ENCODE measurements around the gene IBTK. TPM values are rescaled to one million over a fixed set of nuclear protein-coding genes. Genes with fewer than 3 reads are reported as not detected.
"Not testable (repeated sequence)": the region's sequence is repeated elsewhere in the genome, so short reads cannot be mapped to it uniquely, and the experiment has no call there.

Gene IBTK
- total and polyA plus RNA-seq, 5 experiments from 2014 or later: 14.9 to 29.0 (median 19.7) TPM

DNA sequence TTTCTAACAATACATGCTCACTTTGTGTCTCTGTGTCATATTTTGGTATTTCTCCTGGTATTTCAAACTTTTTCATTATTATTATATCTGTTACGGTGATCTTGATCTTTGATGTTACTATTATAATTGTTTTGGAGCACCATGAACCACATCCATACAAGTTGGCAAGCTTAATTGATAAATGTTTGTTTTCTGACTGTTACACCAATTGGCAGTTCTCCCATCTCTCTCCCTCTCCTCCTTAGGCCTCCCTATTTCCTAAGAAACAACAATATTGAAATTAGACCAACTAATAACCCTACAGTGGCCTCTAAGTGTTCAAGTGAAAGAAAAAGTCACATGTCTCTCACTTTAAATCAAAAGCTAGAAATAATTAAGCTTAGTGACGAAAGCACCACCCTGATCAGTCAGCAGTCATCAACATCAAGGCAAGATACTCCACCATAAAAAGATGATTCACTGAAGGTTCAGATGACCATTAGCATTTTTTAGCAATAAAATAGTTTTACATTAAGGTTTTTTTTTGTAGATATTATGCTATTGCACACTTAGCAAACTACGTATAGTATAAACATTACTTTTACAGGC, 61.5 kb downstream of the IBTK start:
- no peak overlapping the region for H3K4me3 Mint-ChIP-seq
- no peaks in the 10 kb centered on the region for H3K9me3 Mint-ChIP-seq
- no peak for ATAC-seq
- POLR2A ChIA-PET: no interaction called here
- peaks cover 7 to 74% (median 32%) of the 10 kb centered on the region in 3 donors for H3K36me3 Mint-ChIP-seq
- DNase-seq: no peak
- H3K27ac Mint-ChIP-seq: peak overlapping the region in 1 of 10 donors; percentile 33
- no peaks in the 10 kb centered on the region for H3K4me1 Mint-ChIP-seq
- H3K27me3 Mint-ChIP-seq: no peaks in the 10 kb centered on the region

DNA sequence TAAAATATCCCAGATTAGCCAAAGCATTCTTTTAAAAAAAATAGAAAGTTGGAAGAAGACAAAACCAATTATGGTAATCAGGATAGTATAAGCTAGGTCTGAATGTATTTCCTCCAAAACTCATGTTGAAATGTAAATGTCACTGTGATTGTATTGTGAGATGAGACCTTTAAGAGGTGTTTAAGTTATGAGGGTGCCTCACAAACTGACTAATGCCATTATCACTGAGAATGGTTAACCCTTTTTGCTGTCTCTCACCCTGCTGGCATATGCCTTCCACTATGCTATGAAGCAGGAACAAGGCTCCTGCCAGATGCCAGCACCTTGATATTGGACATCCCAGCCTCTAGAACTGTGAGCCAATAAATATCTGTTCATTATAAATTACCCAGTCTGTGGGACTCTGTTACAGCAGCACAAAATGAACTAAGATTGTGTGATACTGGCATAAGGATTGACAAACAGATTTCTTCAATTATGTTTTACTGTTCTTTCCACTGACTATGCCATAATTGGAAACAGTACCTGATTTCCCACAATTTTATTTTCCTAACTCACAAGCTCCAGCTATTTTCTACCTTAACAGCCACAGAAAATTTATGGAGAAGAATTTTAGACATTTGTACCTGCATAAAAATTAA, 63.8 kb downstream of the IBTK start:
- Mint-ChIP-seq H3K27ac (peak overlapping the region in 2 of 10 donors; percentile 16 to 34), H3K4me3 (no peak overlapping the region), H3K9me3 (no peaks in the 10 kb centered on the region), H3K36me3 (peaks cover 7 to 72% (median 20%) of the 10 kb centered on the region in 3 donors), H3K4me1 (no peaks in the 10 kb centered on the region), H3K27me3 (no peaks in the 10 kb centered on the region)
- POLR2A ChIA-PET: no interaction called here
- no peak for ATAC-seq
- DNase-seq: no peak

DNA sequence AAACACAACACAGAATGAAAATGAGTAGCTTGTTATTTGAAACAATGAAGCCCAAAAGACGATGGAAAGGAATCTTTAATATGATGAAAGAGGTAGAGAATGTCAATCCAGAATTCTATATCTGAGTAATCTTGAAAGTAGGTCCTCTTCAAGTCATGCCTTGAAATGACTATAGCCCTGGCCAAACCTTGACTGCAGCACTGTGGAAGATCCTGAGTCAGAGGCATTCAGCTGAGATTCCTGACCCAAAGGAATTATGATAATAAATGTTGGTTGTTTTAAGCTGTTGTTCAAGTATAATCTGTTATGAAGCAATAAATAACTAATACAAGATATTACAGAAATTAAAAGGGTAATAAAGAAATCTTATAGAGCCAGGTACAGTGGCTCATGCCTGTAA, 64.8 kb downstream of the IBTK start:
- Mint-ChIP-seq H3K4me1 (peaks cover 0 to 2% (median 0%) of the 10 kb centered on the region in 4 donors), H3K4me3 (no peak overlapping the region), H3K27ac (peak overlapping the region in 1 of 10 donors; percentile 24), H3K27me3 (no peaks in the 10 kb centered on the region), H3K36me3 (peaks cover 7 to 67% (median 15%) of the 10 kb centered on the region in 3 donors), H3K9me3 (no peaks in the 10 kb centered on the region)
- ATAC-seq: no peak
- DNase-seq: no peak
- POLR2A ChIA-PET: no interaction called here

DNA sequence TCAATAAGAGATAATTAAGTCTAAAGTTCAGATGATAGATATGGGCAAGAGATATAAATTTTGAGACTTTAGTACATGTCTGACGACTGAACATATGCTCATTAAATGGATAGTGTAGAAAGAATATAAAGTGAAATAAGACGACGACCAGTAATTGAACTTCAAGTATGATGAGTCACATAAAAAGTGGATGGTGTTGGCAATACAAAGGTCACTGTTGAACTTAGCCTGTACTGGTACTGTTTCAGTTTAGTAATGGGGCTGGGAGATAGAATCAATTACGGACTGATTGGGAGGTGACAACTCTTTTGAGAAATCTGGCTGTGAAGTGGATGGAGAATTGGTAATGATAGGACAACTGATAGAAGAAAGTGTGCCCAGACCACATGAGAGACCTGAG, 68.1 kb downstream of the IBTK start:
- ATAC-seq (no peak), DNase-seq (no peak)
- Mint-ChIP-seq H3K9me3 (no peaks in the 10 kb centered on the region), H3K27me3 (no peaks in the 10 kb centered on the region), H3K36me3 (peaks cover 7 to 77% (median 12%) of the 10 kb centered on the region in 3 donors), H3K4me1 (peaks cover 0 to 3% (median 1%) of the 10 kb centered on the region in 4 donors), H3K27ac (peak overlapping the region in 5 of 10 donors; percentile 3 to 29 (median 10)), H3K4me3 (no peak overlapping the region)
- POLR2A ChIA-PET: no interaction called here

DNA sequence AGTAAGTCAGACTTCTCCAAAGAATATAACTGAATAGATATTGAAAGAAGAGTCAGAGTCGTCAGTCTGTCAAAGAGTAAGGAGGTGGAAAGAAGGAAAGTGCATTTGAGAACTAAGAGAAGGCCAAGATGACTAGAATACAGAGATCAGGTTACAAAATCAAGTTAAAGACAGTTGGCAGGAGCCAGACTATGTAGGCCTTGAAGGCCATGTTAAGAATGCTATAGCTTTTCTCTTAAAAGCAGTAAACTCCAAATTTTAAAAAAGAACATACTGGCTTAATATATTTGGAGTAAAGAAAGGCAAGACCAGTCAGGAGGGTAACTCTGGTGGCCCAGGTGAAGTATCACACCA, 68.8 kb downstream of the IBTK start:
- Mint-ChIP-seq H3K4me1 (peaks cover 0 to 3% (median 1%) of the 10 kb centered on the region in 4 donors), H3K27ac (peak overlapping the region in 2 of 10 donors; percentile 7 to 34), H3K9me3 (no peaks in the 10 kb centered on the region), H3K4me3 (no peak overlapping the region), H3K27me3 (no peaks in the 10 kb centered on the region), H3K36me3 (peaks cover 7 to 81% (median 13%) of the 10 kb centered on the region in 3 donors)
- no peak for DNase-seq
- POLR2A ChIA-PET: no interaction called here
- no peak for ATAC-seq

DNA sequence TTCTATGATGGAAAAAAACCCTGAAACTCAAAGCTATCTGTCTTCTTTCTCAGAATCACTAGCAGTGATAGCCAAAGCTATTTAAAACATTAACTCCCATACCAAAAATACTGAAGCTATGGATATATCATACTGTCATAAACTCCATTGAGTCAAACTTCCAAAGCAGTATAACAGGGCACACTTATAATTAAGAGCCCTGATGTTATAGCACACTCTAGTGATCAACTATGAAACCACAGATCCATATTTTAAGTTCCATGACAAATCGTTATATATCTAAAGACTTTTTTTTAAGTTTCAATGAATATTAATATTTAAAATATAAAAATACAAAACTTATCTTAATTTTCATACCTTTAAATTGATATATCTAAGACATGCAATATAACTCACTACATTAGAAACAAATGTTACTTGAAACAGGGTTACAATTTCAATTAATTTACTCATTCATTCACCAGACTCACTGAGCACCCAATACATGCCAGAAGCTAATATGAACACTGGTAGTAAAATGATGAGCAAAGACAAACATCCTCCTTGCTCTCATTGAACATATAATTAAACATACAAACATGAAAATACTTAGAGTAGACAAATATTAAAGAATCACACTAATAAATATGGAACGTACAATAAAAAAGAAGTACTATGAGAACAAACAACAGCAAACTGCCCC, 69.3 kb downstream of the IBTK start:
- Mint-ChIP-seq H3K27me3 (no peaks in the 10 kb centered on the region), H3K4me3 (no peak overlapping the region), H3K4me1 (peaks cover 0 to 3% (median 1%) of the 10 kb centered on the region in 4 donors), H3K36me3 (peaks cover 7 to 83% (median 14%) of the 10 kb centered on the region in 3 donors), H3K27ac (peak overlapping the region in 1 of 10 donors; percentile 7), H3K9me3 (no peaks in the 10 kb centered on the region)
- DNase-seq (no peak), ATAC-seq (no peak)
- POLR2A ChIA-PET: no interaction called here

DNA sequence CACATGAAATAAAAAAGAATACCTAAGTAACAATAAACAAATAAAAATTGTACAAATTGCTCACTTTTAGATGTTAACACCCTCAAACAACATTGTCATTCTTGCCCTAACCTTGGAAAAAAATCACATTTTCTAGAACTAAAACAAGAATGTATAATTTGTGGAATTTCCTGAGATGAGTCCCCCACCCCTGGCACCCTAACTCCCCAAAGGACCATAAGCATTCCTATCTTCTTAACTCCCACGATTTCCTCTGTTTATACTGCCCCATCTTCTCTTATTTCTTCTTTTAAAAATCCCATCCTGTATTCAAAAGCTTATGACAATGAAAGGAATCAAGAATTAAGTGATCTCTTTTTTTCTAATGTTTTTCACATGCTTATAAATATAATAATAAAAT, 70.9 kb downstream of the IBTK start:
- Mint-ChIP-seq H3K36me3 (peaks cover 5 to 83% (median 21%) of the 10 kb centered on the region in 3 donors), H3K4me3 (no peak overlapping the region), H3K27me3 (no peaks in the 10 kb centered on the region), H3K4me1 (peaks cover 0 to 3% (median 1%) of the 10 kb centered on the region in 4 donors), H3K27ac (peak overlapping the region in 2 of 10 donors; percentile 33 to 39), H3K9me3 (no peaks in the 10 kb centered on the region)
- no peak for ATAC-seq
- POLR2A ChIA-PET: no interaction called here
- DNase-seq: no peak

DNA sequence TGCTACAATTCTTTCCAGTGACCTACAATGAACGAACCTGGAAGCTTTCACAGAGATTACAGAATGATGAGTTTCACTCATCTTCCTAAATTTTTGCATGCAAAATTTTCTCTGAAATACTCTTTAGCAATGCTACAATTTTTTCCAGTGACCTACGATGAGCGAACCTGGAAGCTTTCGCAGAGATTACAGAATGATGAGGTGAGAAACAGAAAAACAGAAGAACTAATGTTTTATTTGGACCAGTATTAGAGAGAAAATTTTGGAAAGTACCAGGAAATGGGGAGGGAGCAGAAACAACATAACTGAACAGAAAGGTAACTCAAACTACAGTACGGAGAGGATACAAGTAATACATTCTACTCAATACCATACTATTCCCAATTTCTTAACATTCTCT, 75.0 kb downstream of the IBTK start:
- peaks cover 0 to 2% (median under 1%) of the 10 kb centered on the region in 4 donors for H3K4me1 Mint-ChIP-seq
- peak overlapping the region in 2 of 10 donors; percentile 48 to 73 for H3K27ac Mint-ChIP-seq
- ATAC-seq (no peak), DNase-seq (no peak)
- POLR2A ChIA-PET: no interaction called here
- no peaks in the 10 kb centered on the region for H3K9me3 Mint-ChIP-seq
- no peaks in the 10 kb centered on the region for H3K27me3 Mint-ChIP-seq
- H3K36me3 Mint-ChIP-seq: peaks cover 5 to 88% (median 44%) of the 10 kb centered on the region in 3 donors
- H3K4me3 Mint-ChIP-seq: no peak overlapping the region

DNA sequence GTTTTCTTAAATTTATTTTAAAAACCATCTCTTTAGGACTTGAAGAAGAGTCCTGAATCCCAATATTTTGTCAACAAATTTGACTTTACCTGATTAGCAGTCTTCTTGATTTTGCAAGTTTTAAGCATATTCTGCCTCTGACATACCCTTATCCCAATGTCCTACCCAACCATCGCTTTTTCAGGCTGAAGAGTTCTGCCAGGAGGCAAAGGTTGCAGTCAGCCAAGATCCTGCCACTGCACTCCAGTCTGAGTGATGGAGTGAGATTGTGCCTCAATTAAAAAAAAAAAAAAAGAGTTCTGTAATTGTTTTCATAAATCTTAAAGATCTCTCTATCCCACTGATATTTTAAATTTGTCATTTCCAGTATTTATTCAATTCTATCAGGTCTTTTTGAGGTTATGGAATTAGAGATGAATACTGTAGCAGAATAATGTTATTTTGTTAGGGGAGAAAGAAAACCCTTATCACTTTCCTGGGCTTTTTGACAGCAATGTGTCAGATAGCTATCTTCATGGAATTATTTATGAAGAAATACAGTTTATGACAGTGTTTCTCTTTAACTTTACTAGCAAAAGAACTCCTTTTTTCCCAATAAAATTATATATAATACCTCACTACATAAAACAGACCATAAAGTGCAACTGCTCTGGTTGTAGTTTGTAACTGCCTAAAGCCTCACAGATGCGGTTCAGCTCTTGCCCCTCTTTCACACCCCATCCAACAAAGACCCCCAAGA, 78.2 kb downstream of the IBTK start:
- peaks cover 0 to 2% (median 0%) of the 10 kb centered on the region in 9 donors for H3K9me3 Mint-ChIP-seq
- no peaks in the 10 kb centered on the region for H3K27me3 Mint-ChIP-seq
- H3K27ac Mint-ChIP-seq: peak overlapping the region in 2 of 10 donors; percentile 29 to 80
- DNase-seq: no peak
- ATAC-seq: no peak
- H3K4me1 Mint-ChIP-seq: no peaks in the 10 kb centered on the region
- POLR2A ChIA-PET: no interaction called here
- peaks cover 18 to 69% (median 56%) of the 10 kb centered on the region in 3 donors for H3K36me3 Mint-ChIP-seq
- no peak overlapping the region for H3K4me3 Mint-ChIP-seq

DNA sequence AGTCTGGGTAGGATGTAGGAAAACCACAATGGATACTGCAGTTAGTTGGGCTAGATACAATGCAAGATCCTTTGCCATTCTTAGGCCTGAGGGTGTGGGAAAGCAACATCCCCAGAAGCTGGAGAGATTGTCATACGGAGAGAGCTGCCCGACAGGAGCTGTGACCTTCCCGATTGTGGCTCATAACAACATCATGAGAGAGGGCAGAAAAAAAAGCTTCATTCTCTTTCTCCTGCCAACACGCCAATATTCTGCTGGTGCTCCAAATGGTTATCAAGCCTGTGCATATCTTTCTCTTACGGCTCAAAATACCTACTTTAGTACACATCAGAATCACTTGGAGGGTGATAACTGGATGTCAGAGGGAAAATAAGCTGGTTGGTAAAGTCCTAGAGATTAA, 81.1 kb downstream of the IBTK start:
- peaks cover 18 to 42% (median 41%) of the 10 kb centered on the region in 3 donors for H3K36me3 Mint-ChIP-seq
- no peak for DNase-seq
- H3K4me1 Mint-ChIP-seq: no peaks in the 10 kb centered on the region
- no peak overlapping the region for H3K27ac Mint-ChIP-seq
- H3K9me3 Mint-ChIP-seq: peaks cover 0 to 2% (median 0%) of the 10 kb centered on the region in 9 donors
- no peak for ATAC-seq
- POLR2A ChIA-PET: no interaction called here
- no peaks in the 10 kb centered on the region for H3K27me3 Mint-ChIP-seq
- H3K4me3 Mint-ChIP-seq: no peak overlapping the region

DNA sequence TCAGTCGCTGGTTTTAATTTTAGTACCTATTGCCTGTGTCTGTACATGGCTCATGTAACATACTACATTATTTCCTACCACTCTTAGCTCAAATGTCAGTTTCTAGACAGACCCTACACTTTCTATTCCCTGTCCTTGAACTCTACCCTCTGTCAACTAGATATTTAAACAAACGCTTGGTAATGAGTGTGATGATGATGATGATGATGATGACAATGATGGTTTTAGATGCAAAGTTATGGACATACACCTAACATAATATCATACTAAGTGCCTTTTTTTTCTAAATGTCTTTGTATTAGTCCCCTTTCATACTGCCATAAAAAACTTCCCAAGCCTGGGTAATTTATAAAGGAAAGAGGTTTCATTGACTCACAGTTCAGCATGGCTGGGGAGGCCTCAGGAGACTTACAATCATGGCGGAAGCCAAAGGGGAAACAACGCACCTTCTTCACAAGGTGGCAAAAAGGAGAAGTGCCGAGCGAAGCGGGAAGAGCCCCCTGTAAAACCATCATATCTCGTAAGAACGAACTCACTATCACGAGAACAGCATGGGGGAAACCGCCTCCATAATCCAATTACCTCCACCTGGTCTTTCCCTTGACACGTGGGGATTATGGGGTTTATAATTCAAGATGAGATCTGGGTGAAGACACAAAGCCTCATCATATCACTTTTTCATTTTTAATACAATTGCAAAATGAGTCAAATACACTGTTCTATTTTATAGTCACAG, 87.1 kb downstream of the IBTK start:
- Mint-ChIP-seq H3K9me3 (peaks cover 0 to 8% (median 2%) of the 10 kb centered on the region in 9 donors), H3K4me1 (no peaks in the 10 kb centered on the region), H3K36me3 (peaks cover 0 to 8% (median 0%) of the 10 kb centered on the region in 3 donors), H3K4me3 (no peak overlapping the region), H3K27me3 (no peaks in the 10 kb centered on the region), H3K27ac (no peak overlapping the region)
- ATAC-seq (no peak), DNase-seq (no peak)
- POLR2A ChIA-PET: no interaction called here

DNA sequence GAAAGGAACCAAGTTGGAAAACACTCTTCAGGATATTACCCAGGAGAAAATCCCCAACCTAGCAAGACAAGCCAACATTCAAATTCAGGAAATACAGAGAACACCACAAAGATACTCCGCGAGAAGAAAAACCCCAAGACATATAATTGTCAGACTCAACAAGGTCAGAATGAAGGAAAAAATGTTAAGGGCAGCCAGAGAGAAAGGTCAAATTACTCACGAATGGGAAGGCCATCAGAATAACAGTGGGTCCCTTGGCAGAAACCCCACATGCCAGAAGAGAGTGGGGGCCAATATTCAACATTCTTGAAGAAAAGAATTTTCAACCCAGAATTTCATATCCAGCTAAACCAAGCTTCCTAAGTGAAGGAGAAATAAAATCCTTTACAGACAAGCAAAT, 94.8 kb downstream of the IBTK start:
- Mint-ChIP-seq H3K9me3 (peaks cover 5 to 34% (median 20%) of the 10 kb centered on the region in 9 donors), H3K36me3 (peaks cover 2 to 34% (median 12%) of the 10 kb centered on the region in 3 donors)
- ATAC-seq, DNase-seq, POLR2A ChIA-PET, H3K4me3 Mint-ChIP-seq, H3K27me3 Mint-ChIP-seq, H3K27ac Mint-ChIP-seq, H3K4me1 Mint-ChIP-seq: not testable (repeated sequence)
